Transverse colon (tissue), 4 donors: ENCODE measurements around the gene CNBD2.

Experiments
- CTCF ChIP-seq, 5 experiments: fragments of 200-600 bp in 3 of 5; fragments of 450-650 bp in 2 of 5; sonication (generic) in 3 of 5; IDR thresholded peaks; 1 replicate in 2 of 5; 2 replicates in 3 of 5; pipeline ENCODE4 v1.5.1; 2016 to 2017; ENCODE audit warnings: antibody characterized with exemption in 5 of 5, inconsistent platforms in 3 of 5, mild to moderate bottlenecking in 2 of 5, moderate library complexity in 1 of 5
- EP300 ChIP-seq: sonication (generic); formaldehyde crosslinking; IDR thresholded peaks from one replicate; pipeline ENCODE4 v1.6.1; 2017; ENCODE audit warnings: antibody characterized with exemption, low read depth
- POLR2A ChIP-seq: fragments of 450-650 bp; IDR thresholded peaks from one replicate; pipeline ENCODE4 v1.6.1; 2016; ENCODE audit warnings: antibody characterized with exemption, mild to moderate bottlenecking, moderate library complexity
- POLR2AphosphoS5 ChIP-seq, 3 donors: sonication (generic); formaldehyde crosslinking; IDR thresholded peaks; one replicate each; pipeline ENCODE4 v1.6.1; 2016; ENCODE audit warnings: antibody characterized with exemption in 3 of 3

- TF ChIP-seq CTCF (IDR thresholded peaks at IDR 0.05) (no peak), EP300 (no peak), POLR2A (no peak), POLR2AphosphoS5 (IDR thresholded peaks at IDR 0.05) (no peak)
Observed at GRCh38 chr20:36002855-36003254, 34.5 kb downstream of the CNBD2 start.
